Ishikawa (cell line): Measurements from ENCODE around the gene MTA1.

Experiments
- CEBPB ChIP-seq: IDR thresholded peaks from 2 replicates; pipeline ENCODE4 v1.6.1; 2012
- CREB1 ChIP-seq: IDR thresholded peaks from 2 replicates; pipeline ENCODE4 v1.6.1; 2012; ENCODE audit warnings: low read depth
- EGR1 ChIP-seq: IDR thresholded peaks from 2 replicates; pipeline ENCODE4 v1.6.1; 2012
- EP300 ChIP-seq: IDR thresholded peaks from 2 replicates; pipeline ENCODE4 v1.6.1; 2012; ENCODE audit warnings: borderline replicate concordance
- FOXM1 ChIP-seq: IDR thresholded peaks from 2 replicates; pipeline ENCODE4 v1.6.1; 2012; ENCODE audit warnings: low read depth, borderline replicate concordance
- NFIC ChIP-seq: IDR thresholded peaks from 2 replicates; pipeline ENCODE4 v1.6.1; 2012
- RAD21 ChIP-seq: IDR thresholded peaks from 2 replicates; pipeline ENCODE4 v1.6.1; 2012; ENCODE audit warnings: low read depth
- TAF1 ChIP-seq: IDR thresholded peaks from 2 replicates; pipeline ENCODE4 v1.6.1; 2012; ENCODE audit warnings: low read depth, mild to moderate bottlenecking
- TCF12 ChIP-seq: IDR thresholded peaks from 2 replicates; pipeline ENCODE4 v1.6.1; 2012; ENCODE audit warnings: low read depth
- TEAD4 ChIP-seq: IDR thresholded peaks from 2 replicates; pipeline ENCODE4 v1.6.1; 2012
- YY1 ChIP-seq: IDR thresholded peaks from 2 replicates; pipeline ENCODE4 v1.6.1; 2012; ENCODE audit warnings: low read depth
- ZBTB7A ChIP-seq: IDR thresholded peaks from 2 replicates; pipeline ENCODE4 v1.6.1; 2012; ENCODE audit warnings: low read depth
- TF ChIP-seq, protein P1 (sequence below): IDR thresholded peaks from 2 replicates; pipeline ENCODE4 v1.6.1; 2012
- TF ChIP-seq, protein P2 (sequence below): IDR thresholded peaks from 2 replicates; pipeline ENCODE4 v1.6.1; 2012; ENCODE audit warnings: low read depth, mild to moderate bottlenecking
- TF ChIP-seq, protein P3 (sequence below): IDR thresholded peaks from 2 replicates; pipeline ENCODE4 v1.6.1; 2012

Gene MTA1

DNA sequence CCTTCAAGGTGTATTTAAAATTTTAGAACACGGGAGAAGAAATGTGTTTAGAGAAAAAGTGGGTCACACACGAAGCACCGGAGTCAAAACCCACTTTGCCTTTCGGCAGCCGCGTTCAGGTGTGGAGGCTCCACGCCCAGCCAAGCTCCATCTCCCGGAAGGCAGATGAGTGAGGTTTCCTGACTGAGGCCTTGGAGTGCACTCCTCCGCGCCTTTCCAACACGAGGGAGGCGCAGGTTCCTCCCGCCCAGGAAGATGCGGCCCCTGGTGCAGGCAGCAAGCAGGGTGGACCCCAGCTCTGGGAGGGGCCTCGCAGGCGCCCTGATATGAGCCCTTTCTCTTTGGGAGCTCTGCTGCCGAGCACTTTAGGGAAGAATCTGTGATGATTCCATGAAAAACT is 22.5 kb downstream of the MTA1 start:
- TF ChIP-seq EP300 (no peak), CEBPB (no peak)
- TF ChIP-seq, protein P1, sequence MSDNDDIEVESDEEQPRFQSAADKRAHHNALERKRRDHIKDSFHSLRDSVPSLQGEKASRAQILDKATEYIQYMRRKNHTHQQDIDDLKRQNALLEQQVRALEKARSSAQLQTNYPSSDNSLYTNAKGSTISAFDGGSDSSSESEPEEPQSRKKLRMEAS, result no peak

DNA sequence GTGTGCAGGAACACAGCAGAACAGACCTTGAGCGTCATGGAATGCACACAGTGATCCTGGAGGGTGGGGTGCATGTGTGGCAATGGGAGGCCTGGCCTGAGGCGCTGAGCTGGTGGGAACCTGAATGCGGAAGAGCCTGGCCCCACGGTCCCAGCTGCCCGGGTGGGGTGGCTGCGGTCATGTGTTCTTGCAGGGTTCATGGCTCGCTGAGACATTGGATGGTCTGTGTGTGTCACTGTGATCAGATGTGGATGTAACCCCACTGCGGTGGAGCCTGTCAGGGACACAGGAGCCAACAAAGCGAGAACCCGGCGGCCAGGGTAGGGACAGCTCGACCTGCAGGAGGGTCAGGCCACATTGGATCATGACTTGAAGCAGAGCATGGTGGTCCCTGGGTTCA is 23.2 kb downstream of the MTA1 start:
- TF ChIP-seq, protein P1, result no peak
- TF ChIP-seq EP300, result no peak
- no peak for TF ChIP-seq RAD21
- no peak for TF ChIP-seq NFIC
- TF ChIP-seq TAF1, result no peak
- no peak for TF ChIP-seq FOXM1
- TF ChIP-seq CEBPB, result no peak
- no peak for TF ChIP-seq EGR1
- TF ChIP-seq, protein P2, sequence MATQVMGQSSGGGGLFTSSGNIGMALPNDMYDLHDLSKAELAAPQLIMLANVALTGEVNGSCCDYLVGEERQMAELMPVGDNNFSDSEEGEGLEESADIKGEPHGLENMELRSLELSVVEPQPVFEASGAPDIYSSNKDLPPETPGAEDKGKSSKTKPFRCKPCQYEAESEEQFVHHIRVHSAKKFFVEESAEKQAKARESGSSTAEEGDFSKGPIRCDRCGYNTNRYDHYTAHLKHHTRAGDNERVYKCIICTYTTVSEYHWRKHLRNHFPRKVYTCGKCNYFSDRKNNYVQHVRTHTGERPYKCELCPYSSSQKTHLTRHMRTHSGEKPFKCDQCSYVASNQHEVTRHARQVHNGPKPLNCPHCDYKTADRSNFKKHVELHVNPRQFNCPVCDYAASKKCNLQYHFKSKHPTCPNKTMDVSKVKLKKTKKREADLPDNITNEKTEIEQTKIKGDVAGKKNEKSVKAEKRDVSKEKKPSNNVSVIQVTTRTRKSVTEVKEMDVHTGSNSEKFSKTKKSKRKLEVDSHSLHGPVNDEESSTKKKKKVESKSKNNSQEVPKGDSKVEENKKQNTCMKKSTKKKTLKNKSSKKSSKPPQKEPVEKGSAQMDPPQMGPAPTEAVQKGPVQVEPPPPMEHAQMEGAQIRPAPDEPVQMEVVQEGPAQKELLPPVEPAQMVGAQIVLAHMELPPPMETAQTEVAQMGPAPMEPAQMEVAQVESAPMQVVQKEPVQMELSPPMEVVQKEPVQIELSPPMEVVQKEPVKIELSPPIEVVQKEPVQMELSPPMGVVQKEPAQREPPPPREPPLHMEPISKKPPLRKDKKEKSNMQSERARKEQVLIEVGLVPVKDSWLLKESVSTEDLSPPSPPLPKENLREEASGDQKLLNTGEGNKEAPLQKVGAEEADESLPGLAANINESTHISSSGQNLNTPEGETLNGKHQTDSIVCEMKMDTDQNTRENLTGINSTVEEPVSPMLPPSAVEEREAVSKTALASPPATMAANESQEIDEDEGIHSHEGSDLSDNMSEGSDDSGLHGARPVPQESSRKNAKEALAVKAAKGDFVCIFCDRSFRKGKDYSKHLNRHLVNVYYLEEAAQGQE, result no peak
- TF ChIP-seq TEAD4, result no peak
- no peak for TF ChIP-seq ZBTB7A
- TF ChIP-seq CREB1, result no peak
- TF ChIP-seq TCF12, result no peak
- TF ChIP-seq, protein P3, sequence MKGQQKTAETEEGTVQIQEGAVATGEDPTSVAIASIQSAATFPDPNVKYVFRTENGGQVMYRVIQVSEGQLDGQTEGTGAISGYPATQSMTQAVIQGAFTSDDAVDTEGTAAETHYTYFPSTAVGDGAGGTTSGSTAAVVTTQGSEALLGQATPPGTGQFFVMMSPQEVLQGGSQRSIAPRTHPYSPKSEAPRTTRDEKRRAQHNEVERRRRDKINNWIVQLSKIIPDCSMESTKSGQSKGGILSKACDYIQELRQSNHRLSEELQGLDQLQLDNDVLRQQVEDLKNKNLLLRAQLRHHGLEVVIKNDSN, result no peak
- no peak for TF ChIP-seq YY1

DNA sequence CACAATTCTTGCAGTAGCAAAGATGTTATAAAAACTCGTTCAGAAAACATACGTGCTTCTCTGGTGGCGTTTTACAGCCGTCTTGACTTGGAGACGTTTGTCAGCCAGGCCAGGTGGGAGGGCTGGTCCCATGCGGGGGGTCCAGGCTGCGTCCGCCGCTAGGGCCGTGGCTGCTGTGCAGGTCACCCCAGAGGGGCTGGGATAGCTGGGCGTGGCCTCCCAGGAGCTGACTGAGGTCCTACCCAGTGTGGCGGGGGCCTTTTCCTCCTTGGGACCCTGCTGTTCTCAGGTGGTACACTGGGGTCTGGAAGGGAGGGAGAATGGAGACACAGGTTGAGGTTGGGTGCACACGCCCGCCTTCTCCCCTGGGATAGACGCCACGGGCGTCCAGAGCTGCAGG is 25.2 kb downstream of the MTA1 start:
- TF ChIP-seq TEAD4 (no peak), FOXM1 (no peak), RAD21 (no peak)
- TF ChIP-seq, protein P2, result no peak
- TF ChIP-seq, protein P1, result no peak

DNA sequence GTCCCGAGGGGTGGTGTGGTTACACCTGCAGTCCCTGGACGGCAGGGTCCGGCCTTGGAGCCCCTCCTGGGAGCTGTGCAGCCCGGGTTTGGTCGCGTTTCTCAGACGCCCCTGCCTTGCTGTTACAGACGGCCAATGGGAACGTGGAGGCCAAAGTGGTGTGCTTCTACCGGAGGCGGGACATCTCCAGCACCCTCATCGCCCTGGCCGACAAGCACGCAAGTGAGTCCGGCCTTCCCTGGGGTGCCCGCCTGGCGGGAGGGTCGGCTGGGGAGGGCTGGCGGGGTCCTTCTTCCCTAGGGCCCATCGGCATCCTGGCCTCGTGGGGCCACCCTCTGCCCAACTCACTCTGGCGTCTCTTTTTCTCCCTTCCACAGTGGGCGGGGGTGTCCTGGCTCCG is 25.7 kb downstream of the MTA1 start:
- no peak for TF ChIP-seq RAD21
- no peak for TF ChIP-seq CEBPB
- TF ChIP-seq TEAD4, result no peak
- TF ChIP-seq, protein P2, result no peak
- TF ChIP-seq FOXM1, result no peak
- no peak for TF ChIP-seq EP300
- TF ChIP-seq TAF1, result no peak
- TF ChIP-seq NFIC, result no peak
- no peak for TF ChIP-seq CREB1
- TF ChIP-seq, protein P1, result no peak
- TF ChIP-seq YY1, result no peak
- TF ChIP-seq, protein P3, result no peak
- TF ChIP-seq ZBTB7A, result no peak
- TF ChIP-seq EGR1, result no peak
- no peak for TF ChIP-seq TCF12
